ENCODE results near the gene IER5L. TPM values are rescaled to one million over a fixed set of nuclear protein-coding genes. Genes with fewer than 3 reads are reported as not detected.

The IER5L gene
- total and polyA plus RNA-seq, 2 of the 8 experiments (the other 6 are each of a cell fraction or from before 2014, with no cell fraction given): 0.65 to 1.0 TPM

DNA sequence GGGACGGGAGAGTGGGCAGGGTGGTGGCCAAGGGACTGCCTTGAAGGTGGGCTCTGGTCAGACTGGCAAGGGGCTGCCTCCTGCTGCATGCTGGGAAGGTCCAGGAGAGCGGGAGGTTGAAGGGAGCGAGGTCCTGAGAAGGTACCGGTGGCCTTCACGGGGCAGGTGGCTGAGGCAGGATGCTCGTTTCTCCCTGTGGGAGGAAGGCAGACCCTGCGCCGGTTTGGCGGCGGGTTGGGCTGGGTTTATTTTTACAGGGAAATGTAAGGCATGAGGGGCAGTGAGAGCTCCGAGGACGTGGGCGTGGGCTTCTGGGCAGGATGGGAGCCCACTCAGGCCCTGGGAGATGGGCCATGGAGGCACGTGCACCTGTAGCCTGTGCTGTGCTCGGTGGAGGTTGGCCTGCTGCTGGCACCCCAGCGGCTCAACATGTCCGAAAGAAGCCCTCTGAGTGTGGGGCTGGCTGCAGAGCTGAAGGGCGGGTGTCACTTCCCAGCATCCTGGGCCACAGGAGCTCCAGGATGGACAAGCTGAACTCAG is 27.3 kb downstream of the IER5L start:
- no peak overlapping the region for H2AK5ac ChIP-seq (ENCODE audit: low read depth, low read length)
- H3K27me3 ChIP-seq (replicated peaks in 1 of 4; ENCODE audit: control insufficient read depth in 3 of 4, extremely low read depth in 1 of 4, insufficient read depth in 3 of 4, low read length in 3 of 4): no peaks in the 10 kb centered on the region
- H2BK12ac ChIP-seq (ENCODE audit: low read depth, low read length): no peak overlapping the region
- H3K79me1 ChIP-seq (ENCODE audit: low read depth, low read length): peaks cover 9% of the 10 kb centered on the region
- peaks cover 3 to 7% (median 5%) of the 10 kb centered on the region in 4 experiments for H3K4me1 ChIP-seq (replicated peaks in 1 of 4; ENCODE audit: control insufficient read depth in 3 of 4, insufficient read depth in 4 of 4, low read length in 3 of 4)
- no peaks in the 10 kb centered on the region; a peak in 1 of 4 replicates for H3K79me2 ChIP-seq (ENCODE audit: control insufficient read depth in 1 of 2, insufficient read depth in 2 of 2, low read length in 2 of 2)
- FAIRE-seq: no peak
- no peak overlapping the region for H2BK20ac ChIP-seq (ENCODE audit: low read length)
- H2BK15ac ChIP-seq (ENCODE audit: low read length): no peak overlapping the region
- H3K56ac ChIP-seq (replicated peaks; ENCODE audit: insufficient read length, low read depth, low read length): no peak overlapping the region
- H3K9me3 ChIP-seq (ENCODE audit: insufficient read depth in 2 of 2, low read depth in 1 of 2, low read length in 1 of 2): no peaks in the 10 kb centered on the region
- H3K4me2 ChIP-seq (ENCODE audit: insufficient read depth in 1 of 2, low read depth in 2 of 2, low read length in 2 of 2): no peak overlapping the region
- ChIA-PET POLR2A (ENCODE audit: partially characterized antibody) (interaction anchor here (0.8 to 6.6 kb wide), 4 partner anchors 9 to 24 kb away, joined by 3 to 37 read pairs (median 4); no protein-coding TSS in a partner anchor), CTCF (ENCODE audit: partially characterized antibody) (interaction anchor here (0.9 to 36.8 kb wide), 4 partner anchors 9 to 50 kb away, joined by 3 to 831 read pairs (median 38); partner anchors contain the start of gene IER5L)
- H3K36me3 ChIP-seq (ENCODE audit: control insufficient read depth in 2 of 4, insufficient read depth in 4 of 4, low read length in 3 of 4): peaks cover 0 to 16% (median 6%) of the 10 kb centered on the region in 4 experiments; a peak in 4 of 8 replicates
- H3K23ac ChIP-seq (ENCODE audit: insufficient read length): no peak overlapping the region
- no peaks in the 10 kb centered on the region for H3K23me2 ChIP-seq (ENCODE audit: low read depth, low read length)
- peaks cover 2 to 15% of the 10 kb centered on the region in 2 experiments for H4K20me1 ChIP-seq (replicated peaks in 1 of 2; ENCODE audit: control insufficient read depth in 1 of 2, insufficient read depth in 2 of 2, low read length in 2 of 2)
- no peak overlapping the region for H3K4me3 ChIP-seq (ENCODE audit: extremely low read depth in 1 of 4, insufficient read depth in 2 of 4, low read depth in 3 of 4, low read length in 4 of 4)
- H2AFZ ChIP-seq (ENCODE audit: low read length): no peak overlapping the region
- no peak overlapping the region for H4K91ac ChIP-seq (replicated peaks; ENCODE audit: insufficient read length, low read length)
- H3K9ac ChIP-seq (replicated peaks in 1 of 4; ENCODE audit: extremely low read depth in 1 of 4, low read depth in 3 of 4, low read length in 3 of 4): no peak overlapping the region
- H3K27ac ChIP-seq (ENCODE audit: low read depth, low read length): no peak overlapping the region
- no peak overlapping the region for H4K5ac ChIP-seq (ENCODE audit: insufficient read length, low read depth, low read length)
- no peak overlapping the region for H4K8ac ChIP-seq (ENCODE audit: extremely low read depth, insufficient read depth, low read length)
- DNase-seq (ENCODE audit: low read depth in 1 of 2, low spot score in 2 of 2): no peak
- no peak overlapping the region for H3K14ac ChIP-seq (ENCODE audit: insufficient read length)
- H3K4ac ChIP-seq (replicated peaks; ENCODE audit: insufficient read length, low read depth, low read length): no peak overlapping the region
- no peak overlapping the region for H2BK5ac ChIP-seq (ENCODE audit: low read depth, low read length)
- 94% methylated on average over 18 of the region's 18 CpGs; no CpG with 5 or more reads in 1 of the 2 experiments for WGBS, 2 experiments (ENCODE audit: extremely low coverage in 1 of 2, insufficient coverage in 1 of 2, insufficient read length in 1 of 2, insufficient replicate concordance in 2 of 2, low coverage in 1 of 2, low lambda C conversion rate in 2 of 2, missing lambda C conversion rate in 1 of 2)
- no peak overlapping the region for H3K18ac ChIP-seq (ENCODE audit: extremely low read depth, low read length)
- no peak overlapping the region for H2BK120ac ChIP-seq (replicated peaks; ENCODE audit: low read depth, low read length)
- TF ChIP-seq SIRT6 (IDR thresholded peaks at IDR 0.05; ENCODE audit: low read length) (no peak), CTBP2 (IDR thresholded peaks at IDR 0.05; ENCODE audit: borderline replicate concordance, insufficient read depth, insufficient read length, low read length) (no peak), ASH2L (IDR thresholded peaks at IDR 0.05; ENCODE audit: low read length) (no peak), KDM1A (IDR thresholded peaks at IDR 0.05; ENCODE audit: borderline replicate concordance, low read length) (no peak), SP1 (IDR thresholded peaks at IDR 0.05; ENCODE audit: low read depth, low read length) (no peak), POLR2A (IDR thresholded peaks at IDR 0.05; ENCODE audit: control extremely low read depth in 1 of 2, low read depth in 2 of 2, low read length in 2 of 2) (no peak), SIN3A (conservative IDR thresholded peaks at IDR 0.05 in 1 of 2, IDR thresholded peaks at IDR 0.05 in 1 of 2; ENCODE audit: low read depth in 1 of 2, low read length in 2 of 2) (no peak), BRCA1 (IDR thresholded peaks at IDR 0.05; ENCODE audit: low read depth, low read length) (no peak), JUND (IDR thresholded peaks at IDR 0.05; ENCODE audit: low read length) (no peak), POU5F1 (IDR thresholded peaks at IDR 0.05; ENCODE audit: low read depth, low read length) (no peak), POLR2AphosphoS5 (IDR thresholded peaks at IDR 0.05; ENCODE audit: low read depth, low read length) (no peak), TAF1 (IDR thresholded peaks at IDR 0.05; ENCODE audit: low read depth, low read length) (no peak), EGR1 (IDR thresholded peaks at IDR 0.05; ENCODE audit: borderline replicate concordance, low read depth, low read length) (no peak), PHF8 (conservative IDR thresholded peaks at IDR 0.05; ENCODE audit: low read depth, low read length) (no peak), BCL11A (IDR thresholded peaks at IDR 0.05; ENCODE audit: low read depth in 2 of 2, low read length in 2 of 2) (no peak)
